Measurements from ENCODE around the gene SSNA1.
A peak's percentile ranks its signal among the peaks of the same experiment; 100 is the strongest.

Gene SSNA1

GRCh38 chr9:137236238-137236935 is 47.9 kb downstream of the SSNA1 start:
- TF ChIP-seq EP300 (IDR thresholded peaks at IDR 0.05; ENCODE audit: borderline replicate concordance): no peak
- no peak for TF ChIP-seq CREB1 (IDR thresholded peaks at IDR 0.05; ENCODE audit: low read depth)
- peak; percentile 83 for TF ChIP-seq YY1 (IDR thresholded peaks at IDR 0.05; ENCODE audit: low read depth)
- TF ChIP-seq REST (IDR thresholded peaks at IDR 0.05; ENCODE audit: low read depth): no peak
- no peak for TF ChIP-seq NFIC (IDR thresholded peaks at IDR 0.05)
- peak; percentile 41 for TF ChIP-seq EGR1 (IDR thresholded peaks at IDR 0.05)
- no peak for TF ChIP-seq CEBPB (IDR thresholded peaks at IDR 0.05)
- TF ChIP-seq ZBTB7A (IDR thresholded peaks at IDR 0.05; ENCODE audit: low read depth): peak; percentile 97
- TF ChIP-seq FOXM1 (IDR thresholded peaks at IDR 0.05; ENCODE audit: borderline replicate concordance, low read depth): 0 out of 2 replicates have a peak, but pooled peaks have one; percentile 9
- peak; percentile 86 for TF ChIP-seq RAD21 (IDR thresholded peaks at IDR 0.05; ENCODE audit: low read depth)
- TF ChIP-seq TCF12 (IDR thresholded peaks at IDR 0.05; ENCODE audit: low read depth): peak; percentile 16; the same call in 1 of the 2 replicates
- TF ChIP-seq MAX (IDR thresholded peaks at IDR 0.05): peak; percentile 28; the same call in 1 of the 2 replicates
- TF ChIP-seq USF1 (IDR thresholded peaks at IDR 0.05): no peak
- peak; percentile 32; the same call in 1 of the 2 replicates for TF ChIP-seq TEAD4 (IDR thresholded peaks at IDR 0.05)
- TF ChIP-seq TAF1 (IDR thresholded peaks at IDR 0.05; ENCODE audit: low read depth): no peak; the same call in 1 of the 2 replicates

- TF ChIP-seq FOXM1 (IDR thresholded peaks at IDR 0.05; ENCODE audit: borderline replicate concordance, low read depth) (0 out of 2 replicates have a peak, but pooled peaks have one; percentile 7), NFIC (IDR thresholded peaks at IDR 0.05) (0 out of 2 replicates have a peak, but pooled peaks have one; percentile 3), EP300 (IDR thresholded peaks at IDR 0.05; ENCODE audit: borderline replicate concordance) (no peak), CEBPB (IDR thresholded peaks at IDR 0.05) (no peak)
These were observed 48.5 kb downstream of the SSNA1 start for GRCh38 chr9:137236936-137237421.

GRCh38 chr9:137237759-137238726 is 49.6 kb downstream of the SSNA1 start:
- no peak for TF ChIP-seq CEBPB (IDR thresholded peaks at IDR 0.05)
- no peak for TF ChIP-seq USF1 (IDR thresholded peaks at IDR 0.05)
- peak; percentile 49; the same call in 1 of the 2 replicates for TF ChIP-seq ZBTB7A (IDR thresholded peaks at IDR 0.05; ENCODE audit: low read depth)

Data from Ishikawa (cell line).